GM18519 (cell line): ENCODE data around the gene CD48.

ENCODE experiments used
- ATAC-seq: cut with Tn5 transposase; IDR thresholded peaks from one replicate; pipeline ENCODE4 v1.9.1; 2021; ENCODE audit warnings: mild to moderate bottlenecking, moderate library complexity; ENCODE audit not compliant: unreplicated experiment, low FRiP score

CD48 gene, protein sequence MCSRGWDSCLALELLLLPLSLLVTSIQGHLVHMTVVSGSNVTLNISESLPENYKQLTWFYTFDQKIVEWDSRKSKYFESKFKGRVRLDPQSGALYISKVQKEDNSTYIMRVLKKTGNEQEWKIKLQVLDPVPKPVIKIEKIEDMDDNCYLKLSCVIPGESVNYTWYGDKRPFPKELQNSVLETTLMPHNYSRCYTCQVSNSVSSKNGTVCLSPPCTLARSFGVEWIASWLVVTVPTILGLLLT

DNA sequence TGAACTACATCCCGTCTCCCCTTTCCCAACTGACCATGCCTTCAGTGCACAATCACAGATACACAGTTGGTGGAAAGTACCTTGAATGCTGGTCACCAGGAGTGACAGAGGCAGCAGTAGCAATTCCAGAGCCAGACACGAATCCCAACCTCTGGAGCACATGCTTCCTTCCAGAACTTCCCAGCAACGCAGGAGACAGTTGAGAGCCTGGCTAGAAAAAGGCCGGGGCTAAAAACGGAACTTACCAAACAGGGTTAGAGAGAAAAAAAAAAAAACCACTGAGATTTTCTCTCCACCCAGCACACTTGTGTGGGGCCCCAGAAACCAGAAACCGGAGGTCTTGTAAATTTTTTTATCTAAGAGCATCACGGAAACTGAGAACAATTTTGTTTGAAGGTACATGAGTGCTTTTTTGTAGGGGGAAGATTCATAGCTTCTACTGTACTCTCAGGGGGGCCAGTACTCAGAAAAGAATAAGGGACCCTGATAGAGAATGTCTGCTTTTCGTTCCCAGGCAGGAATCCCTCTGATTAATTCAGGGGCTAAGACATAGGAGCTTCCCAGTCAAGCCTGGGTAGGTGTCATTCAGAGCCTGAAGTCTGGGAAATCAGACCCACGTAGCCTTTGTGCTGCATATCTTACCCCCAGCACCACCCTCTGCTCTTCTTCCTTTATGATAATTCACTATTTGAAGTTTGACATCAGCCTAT is at the start of gene CD48:
CD48 (minus strand) TSS at position 221 of the 710 bp plus-strand sequence; CDS start at position 162, 59 bp downstream.
- no peak for ATAC-seq

DNA sequence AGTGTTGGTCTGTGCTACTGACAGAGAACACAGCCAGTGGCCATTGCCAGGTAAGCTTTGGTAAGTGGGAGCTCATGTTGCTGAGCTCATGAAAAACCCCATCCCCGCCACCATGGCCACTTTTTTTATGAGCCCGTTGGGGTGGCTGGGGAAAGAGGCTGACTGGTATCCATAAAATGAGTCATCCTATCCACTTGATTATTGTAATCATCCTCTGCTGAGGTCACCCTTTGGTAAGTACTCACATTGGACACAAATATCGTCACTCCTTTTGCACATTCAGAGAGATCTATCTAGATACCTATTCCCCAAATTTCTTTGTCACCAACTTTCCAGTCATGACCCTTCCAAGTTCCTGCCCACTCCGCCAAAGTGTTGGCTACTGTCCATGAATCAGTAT is 49.4 kb upstream of the CD48 start:
- ATAC-seq: no peak

DNA sequence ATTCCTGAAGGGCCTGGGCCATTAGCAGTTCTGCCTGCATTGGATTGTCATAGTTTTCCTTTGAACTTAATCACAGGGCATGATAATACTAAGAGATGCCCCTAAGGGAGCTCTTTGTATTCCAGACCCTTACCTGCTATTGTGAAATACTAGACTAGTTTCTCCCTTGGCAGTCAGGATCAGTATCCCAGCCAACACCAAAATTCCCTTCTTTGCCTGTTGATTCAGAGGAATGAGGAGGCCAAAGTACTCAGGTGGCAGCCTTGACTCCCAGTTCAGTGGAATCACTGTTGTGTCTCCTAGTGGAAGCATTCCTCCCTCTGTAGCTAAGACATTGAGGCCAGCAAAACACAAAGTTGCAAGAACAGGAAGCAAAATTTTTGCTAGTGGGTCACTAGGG is 48.1 kb upstream of the CD48 start:
- no peak for ATAC-seq

DNA sequence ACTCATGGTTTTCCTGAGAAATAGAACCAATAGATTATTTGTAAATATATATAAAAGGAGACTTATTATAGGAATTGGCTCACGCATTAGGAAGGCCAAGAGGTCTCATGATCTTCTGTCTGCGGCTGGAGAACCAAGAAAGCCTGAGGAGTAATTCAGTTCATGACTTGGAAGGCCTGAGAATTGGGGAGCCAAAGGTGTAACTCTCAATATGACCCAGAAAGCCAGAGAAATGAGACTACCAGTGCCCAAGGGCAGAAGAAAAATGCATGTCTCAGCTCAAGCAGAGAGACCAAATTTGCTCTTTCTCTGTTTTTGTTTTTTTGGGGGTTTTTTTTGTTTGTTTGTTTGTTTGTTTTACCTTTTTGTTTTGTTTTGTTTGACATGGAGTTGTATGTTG is 46.9 kb upstream of the CD48 start:
- no peak for ATAC-seq

DNA sequence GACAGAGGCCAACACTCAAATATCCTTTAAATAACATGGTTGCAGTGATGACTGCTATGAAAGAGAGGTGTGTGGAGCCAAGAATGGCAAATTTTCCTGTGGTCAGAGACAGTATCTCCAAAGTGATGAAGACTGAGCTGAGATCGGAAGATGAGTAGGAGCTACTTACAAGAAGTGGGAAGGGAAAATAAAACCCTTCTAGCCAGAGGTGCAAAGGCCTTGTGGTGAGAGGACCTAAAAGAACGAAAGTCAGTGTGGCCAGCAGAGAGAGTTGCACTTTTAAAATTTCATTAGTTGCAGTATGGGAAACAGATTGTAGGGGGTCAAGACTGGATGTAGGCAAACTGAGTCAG is 45.2 kb upstream of the CD48 start:
- no peak for ATAC-seq

DNA sequence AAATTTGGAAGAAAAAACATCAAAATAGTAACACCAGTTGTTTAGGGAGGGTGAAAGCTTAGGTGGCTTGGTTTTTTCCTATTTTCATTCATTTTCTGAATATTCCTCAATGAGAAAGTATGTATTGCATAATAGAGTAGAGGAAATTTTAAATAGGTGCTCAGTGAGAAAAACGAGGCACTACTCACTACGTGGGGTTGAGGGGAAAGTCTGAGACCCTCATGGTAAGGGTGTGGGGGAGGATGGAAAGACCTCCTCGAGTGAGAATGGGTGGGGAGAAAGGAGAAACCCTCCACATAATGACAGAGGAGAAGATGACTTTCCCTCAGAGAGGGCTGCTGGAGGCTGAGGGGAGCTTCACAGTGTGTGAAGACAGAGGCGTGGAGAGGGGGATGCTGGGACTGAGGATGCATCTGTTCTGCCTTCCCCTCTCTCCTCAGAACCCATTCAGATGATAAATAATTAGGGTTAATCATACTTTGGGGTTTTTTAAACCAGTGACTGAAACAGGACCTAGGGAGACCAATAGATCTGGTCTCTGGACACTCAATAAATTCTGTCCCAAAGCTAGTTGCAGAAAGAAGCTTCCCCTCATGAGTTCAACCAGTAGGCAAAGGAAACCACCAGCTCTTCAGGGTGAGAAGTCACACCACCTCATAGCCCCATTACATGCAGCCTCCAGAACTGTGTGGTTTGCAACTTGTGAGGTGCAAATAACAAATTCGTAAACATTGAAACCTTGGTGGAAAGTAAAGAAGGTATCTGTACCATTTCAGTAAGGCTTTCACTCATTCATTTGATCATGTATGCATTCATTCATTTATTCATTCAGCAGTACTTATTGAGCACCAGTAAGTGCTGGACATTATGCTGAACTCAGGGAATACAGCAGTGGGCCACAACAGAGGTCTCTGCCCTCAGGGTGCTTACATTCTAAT is 44.6 kb upstream of the CD48 start:
- ATAC-seq: no peak

DNA sequence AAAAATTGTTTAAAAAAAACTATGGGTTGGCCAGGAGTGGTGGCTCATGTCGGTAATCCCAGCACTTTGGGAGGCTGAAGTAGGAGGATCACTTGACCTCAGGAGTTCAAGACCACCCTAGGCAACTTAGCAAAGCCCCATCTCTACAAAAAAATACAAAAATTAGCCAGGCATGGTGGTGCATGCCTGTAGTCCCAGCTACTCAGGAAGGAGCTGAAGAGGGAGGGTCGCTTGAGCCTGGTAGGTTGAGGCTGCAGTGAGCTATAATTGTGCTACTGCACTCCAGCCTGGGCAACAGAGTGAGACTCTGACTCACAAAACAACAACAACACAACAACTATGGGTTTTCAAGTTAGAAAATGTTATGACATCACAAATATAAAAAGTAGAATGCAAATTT is 43.8 kb upstream of the CD48 start:
- no peak for ATAC-seq

DNA sequence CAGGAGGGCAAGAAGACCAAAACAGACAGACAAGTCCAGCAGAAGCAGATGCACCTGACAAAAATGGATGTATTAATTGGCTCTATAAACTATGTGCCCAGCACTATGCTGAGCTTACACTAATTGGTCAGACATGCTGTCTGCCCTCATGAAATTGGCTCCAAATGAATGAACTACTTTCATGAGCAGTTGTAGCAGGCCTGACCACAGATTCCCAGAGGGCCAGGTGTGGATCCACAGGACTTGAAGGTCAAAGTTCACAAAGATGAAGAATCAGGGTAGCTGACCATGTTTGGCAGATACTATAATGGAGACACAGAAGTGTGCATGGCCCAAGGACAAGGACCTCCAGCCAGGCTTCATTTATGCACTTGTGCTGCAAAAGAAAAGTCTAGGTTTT is 42.0 kb upstream of the CD48 start:
- ATAC-seq: no peak

DNA sequence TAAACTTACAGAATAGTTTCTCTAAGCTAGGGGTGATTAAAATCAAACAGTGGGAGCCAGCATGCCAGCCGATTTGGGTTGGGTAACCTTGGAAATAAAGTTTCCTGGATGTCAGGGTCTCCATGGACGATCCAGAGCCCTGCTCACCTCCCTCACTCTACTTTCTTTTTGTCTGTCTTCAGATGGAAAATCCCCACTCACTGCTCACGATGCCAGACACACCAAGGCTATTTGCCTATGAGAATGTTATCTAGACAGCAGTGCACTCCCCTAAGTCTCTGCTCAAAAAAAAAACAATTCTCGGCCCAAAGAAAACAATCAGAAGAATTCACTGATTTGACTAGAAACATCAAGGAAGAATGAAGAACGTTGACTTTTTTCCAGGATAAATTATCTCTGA is 41.3 kb upstream of the CD48 start:
- ATAC-seq: no peak

DNA sequence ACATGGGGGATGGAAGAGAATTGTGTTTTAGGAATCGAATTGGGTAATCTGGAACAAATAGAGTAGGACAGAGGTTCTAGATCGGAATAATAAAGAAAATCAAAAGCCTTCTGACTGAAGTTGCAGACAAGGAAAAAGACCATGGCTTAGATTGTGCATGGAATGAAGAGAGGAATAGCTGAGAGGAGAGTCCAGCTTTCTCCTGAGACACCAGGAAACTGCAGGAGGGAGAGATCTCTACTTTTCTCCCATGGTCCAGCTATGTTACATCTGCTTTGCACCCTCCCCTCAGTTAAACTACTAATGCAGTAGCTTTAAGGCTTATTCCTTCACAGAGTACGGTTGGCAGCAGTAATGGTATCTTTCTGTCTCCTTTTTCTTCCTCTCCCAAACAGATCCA is 40.8 kb upstream of the CD48 start:
- ATAC-seq: no peak

DNA sequence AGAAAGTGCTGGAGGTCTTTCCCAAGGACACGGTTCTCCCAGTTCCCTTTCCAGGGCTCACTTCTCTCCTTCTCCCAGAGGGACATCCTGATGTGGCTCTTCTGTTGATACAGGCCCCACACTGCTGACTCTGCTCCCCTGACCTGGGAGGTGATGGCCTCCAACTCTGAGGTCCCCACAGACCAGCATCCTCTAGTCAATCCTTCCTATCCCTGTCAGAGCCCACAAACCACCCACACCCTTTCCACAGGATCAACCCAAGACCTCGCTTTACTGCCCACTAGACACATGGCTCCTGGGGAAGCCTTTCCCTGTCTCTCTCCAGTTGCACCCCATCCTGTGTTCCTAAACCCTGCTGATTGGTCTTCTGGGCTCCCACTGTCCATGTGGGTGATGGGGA is 39.0 kb upstream of the CD48 start:
- ATAC-seq: no peak

DNA sequence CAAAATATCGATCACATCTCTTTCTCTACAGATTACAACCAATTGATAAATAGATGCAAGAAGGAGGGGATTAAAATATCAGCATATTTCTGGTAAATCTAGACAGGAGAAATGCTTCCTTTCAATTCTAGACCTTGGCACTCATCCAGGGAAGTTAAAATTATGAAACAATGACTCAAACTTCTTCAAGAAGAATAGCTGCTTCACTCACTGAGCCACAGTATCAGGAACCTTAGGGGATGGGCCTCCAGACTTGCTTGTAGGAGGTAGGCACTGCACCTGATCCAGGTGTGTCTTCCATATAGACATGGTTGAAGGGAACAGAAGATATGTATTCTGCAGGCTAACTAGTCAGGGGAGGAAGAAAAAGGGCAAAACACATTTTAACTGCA is 37.3 kb upstream of the CD48 start:
- ATAC-seq: no peak

DNA sequence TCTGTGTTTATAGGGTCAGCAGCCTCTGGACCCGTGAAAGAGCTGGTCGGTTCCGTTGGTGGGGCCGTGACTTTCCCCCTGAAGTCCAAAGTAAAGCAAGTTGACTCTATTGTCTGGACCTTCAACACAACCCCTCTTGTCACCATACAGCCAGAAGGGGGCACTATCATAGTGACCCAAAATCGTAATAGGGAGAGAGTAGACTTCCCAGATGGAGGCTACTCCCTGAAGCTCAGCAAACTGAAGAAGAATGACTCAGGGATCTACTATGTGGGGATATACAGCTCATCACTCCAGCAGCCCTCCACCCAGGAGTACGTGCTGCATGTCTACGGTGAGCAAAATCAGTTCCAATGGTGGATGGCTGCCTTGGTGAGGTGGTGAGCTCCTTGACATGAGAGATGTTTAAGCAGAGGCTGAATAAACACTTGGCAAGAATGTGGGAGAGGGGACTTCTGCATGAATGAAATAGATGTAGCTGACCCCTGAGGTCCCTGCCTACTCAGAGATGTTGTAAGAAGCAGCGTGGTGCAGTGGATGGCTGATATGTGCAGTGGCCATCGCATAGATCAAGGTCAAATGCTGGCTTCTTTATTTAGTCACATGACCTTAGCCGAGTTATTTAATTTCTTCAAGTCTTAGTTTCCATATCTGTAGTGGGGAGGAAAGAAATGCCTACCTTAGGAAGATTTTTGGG is 36.7 kb upstream of the CD48 start:
- ATAC-seq: no peak

DNA sequence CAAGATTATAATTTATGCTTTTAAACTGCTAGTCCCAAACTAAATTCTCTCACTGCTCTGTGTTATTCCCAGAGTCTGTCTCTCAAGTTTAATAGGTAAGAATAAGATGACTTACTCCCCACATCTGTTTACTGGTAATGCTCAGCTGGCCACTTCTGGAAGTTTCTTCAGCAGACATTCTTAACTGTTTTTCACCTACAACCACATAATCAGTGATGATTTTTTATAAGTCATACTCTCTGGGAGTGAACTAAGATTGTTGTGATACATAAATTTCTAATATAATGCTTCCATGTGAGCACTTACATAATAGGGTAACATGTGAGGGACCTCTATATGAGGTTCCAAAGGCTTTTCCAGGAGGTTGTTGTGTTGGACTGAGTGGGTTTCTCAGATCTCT is 36.1 kb upstream of the CD48 start:
- no peak for ATAC-seq

DNA sequence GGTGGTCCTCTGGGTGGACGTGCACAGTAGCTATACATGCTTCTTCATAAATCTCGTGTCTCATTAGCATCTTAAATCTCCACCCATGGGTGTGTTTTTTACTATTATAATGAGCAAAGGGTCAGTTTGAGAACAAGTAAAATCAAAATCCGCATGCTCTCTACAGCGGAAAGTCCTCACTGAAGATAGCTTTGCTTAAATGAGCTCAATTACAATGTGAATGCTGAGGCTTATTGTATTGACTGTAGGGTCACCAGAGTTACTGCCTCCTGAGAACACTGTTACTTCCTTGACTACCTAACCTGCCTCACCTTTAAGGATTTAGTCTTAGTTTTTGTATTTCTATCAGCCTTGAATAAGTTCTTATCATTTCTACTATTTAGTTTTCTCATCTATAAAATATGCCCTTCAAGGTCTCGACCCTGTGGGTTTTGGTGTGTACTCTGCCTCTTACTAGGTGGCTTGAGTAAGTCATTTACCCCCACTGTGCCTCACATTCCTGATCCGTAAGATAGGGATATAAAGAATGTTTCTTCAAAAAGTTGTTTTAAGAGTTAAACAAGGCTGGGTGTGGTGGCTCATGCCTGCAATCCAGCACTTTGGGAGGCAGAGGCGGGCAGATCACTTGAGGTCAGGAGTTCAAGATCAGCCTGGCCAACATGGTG is 35.3 kb upstream of the CD48 start:
- ATAC-seq: no peak

DNA sequence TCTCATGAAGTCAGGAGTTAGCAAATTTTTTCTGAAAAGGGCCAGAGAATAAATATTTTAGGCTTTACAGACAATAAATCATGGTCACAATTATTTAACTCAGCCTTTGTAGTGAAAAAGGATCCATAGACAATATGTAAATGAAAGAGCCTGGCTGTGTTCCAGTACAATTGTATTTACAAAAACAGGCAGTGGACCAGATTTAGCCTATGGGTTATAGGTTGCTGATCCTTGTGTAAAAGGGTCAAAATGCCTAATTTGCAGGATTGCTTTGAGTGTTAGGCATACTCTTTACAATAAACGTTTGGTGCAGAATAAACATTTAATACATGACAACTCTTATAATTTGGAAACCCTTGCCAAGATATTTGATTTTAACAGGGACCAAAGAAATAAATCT is 33.9 kb upstream of the CD48 start:
- no peak for ATAC-seq

DNA sequence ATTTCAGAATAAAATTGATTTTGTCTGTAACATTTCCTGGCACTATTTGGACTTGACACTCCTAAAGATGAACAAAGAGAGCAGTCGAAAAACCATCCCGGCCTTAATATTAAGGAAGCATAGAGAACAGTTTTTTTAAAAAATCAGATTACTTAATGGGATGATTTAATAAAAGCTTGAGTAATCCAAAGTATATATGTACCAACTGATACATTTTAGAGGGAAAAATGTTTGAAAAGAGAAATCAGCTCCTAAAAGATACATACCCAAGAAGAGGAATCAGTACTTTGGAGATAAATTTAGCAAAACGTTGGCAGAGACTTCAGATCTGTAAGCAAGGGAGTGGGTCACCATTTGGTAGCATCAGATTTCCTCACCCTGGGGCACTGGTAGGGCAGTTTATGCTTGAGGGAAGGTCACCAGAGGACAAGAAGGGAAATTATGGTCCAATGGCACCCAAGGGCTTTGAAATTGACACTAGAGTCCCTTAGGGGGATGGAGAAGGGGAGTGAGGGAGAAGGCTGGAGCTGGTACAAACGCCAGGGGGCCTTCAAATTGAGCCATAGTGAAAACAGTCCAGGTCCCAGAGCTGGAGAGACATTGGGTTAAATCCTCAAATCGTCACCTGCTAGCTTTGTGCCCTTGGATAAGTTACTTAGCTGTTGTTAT is 33.4 kb upstream of the CD48 start:
- no peak for ATAC-seq

DNA sequence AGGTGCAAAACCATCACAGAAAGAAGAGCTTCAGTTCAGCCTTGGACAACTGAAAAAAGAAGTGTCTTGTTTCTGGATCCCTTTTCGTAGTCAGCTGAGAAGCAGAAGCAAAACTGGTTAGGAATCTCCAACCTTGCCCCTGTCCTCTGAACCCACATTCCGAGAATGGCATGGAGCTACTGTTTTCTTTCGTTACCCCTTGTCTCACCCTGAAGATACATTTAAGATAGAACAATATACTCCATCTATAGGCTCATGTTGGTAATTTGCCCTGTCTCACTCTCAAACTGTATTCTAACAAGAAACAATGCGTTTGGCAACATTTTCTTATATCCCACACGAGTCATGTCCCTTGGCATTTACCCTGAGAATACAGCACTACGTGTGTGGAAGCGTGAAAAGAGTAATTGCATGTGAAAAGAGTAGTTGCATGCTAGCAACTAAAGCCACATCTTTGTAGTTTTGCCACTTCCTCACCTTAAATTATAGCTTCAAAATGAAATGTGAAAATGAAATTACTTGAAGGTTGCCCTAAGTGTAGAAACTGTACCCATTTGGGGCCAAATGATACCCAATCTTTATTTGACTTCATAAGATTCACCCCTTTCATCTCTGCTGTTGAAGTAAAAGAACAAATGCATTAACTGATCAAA is 32.7 kb upstream of the CD48 start:
- no peak for ATAC-seq

DNA sequence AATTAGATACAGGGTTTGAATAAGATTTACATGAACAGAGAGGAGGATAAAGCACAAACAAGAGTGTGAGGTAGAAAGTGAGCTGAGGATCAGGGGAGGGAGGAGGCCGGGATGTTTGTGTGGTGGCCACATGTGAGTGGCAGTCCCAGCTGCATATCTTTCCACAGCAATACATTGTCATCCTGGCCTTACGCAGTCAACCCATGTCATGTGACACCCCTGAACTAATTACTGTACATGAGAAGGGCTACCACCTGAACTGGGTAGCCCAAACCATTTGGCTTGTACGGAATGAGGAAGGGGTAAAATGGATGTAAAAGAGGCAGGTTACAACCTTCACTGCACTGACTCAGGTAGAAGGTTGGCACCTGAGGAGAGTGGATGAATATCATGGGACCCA is 31.6 kb upstream of the CD48 start:
- ATAC-seq: no peak
